Stomach (tissue), 4 donors: ENCODE results near the gene ACMSD.

ENCODE experiments used
- CTCF ChIP-seq, 7 experiments: fragments of 450-650 bp in 4 of 7; fragments of 200-600 bp in 3 of 7; sonication (generic) in 3 of 7; IDR thresholded peaks; one replicate each; pipeline ENCODE4 v1.5.1; 2016 to 2019; ENCODE audit warnings: antibody characterized with exemption in 7 of 7, control low read depth in 2 of 7, mild to moderate bottlenecking in 1 of 7
- POLR2A ChIP-seq, 4 donors: fragments of 450-650 bp; IDR thresholded peaks; one replicate each; pipeline ENCODE4 v1.6.1; 2016; ENCODE audit warnings: antibody characterized with exemption in 4 of 4, control low read depth in 2 of 4, mild to moderate bottlenecking in 1 of 4, moderate library complexity in 1 of 4
- POLR2AphosphoS5 ChIP-seq, 3 donors: sonication (generic); formaldehyde crosslinking; IDR thresholded peaks; one replicate each; pipeline ENCODE4 v1.6.1; 2016; ENCODE audit warnings: antibody characterized with exemption in 3 of 3

GRCh38 chr2:134946073-134946472 is 107.7 kb downstream of the ACMSD start:
- TF ChIP-seq CTCF (IDR thresholded peaks at IDR 0.05) (no peak), POLR2A (IDR thresholded peaks at IDR 0.05) (no peak), POLR2AphosphoS5 (IDR thresholded peaks at IDR 0.05) (no peak)
